NT2/D1 (cell line): ENCODE data around the gene MRPL14.
A peak's percentile ranks its signal among the peaks of the same experiment; 100 is the strongest.

Experiments used
- DNase-seq: peaks from one replicate; pipeline ENCODE4 v3.0.0-alpha.2; 2011; ENCODE audit warnings: low read depth, low spot score
- H3K27me3 ChIP-seq: 2 replicates; pipeline ENCODE4 v1.6.0; 2011; ENCODE audit warnings: mild to moderate bottlenecking; ENCODE audit not compliant: insufficient read length, insufficient read depth
- H3K36me3 ChIP-seq: 2 replicates; pipeline ENCODE4 v1.6.1; 2011; ENCODE audit warnings: mild to moderate bottlenecking, low read length, mixed read lengths; ENCODE audit not compliant: insufficient read depth, insufficient read length
- H3K4me1 ChIP-seq: 2 replicates; pipeline ENCODE4 v1.5.1; 2011; ENCODE audit not compliant: insufficient read depth, insufficient read length
- H3K4me3 ChIP-seq: 2 replicates; pipeline ENCODE4 v1.5.1; 2011; ENCODE audit warnings: low read depth; ENCODE audit not compliant: insufficient read length
- H3K9ac ChIP-seq: 2 replicates; pipeline ENCODE4 v1.6.0; 2011; ENCODE audit warnings: low read depth; ENCODE audit not compliant: insufficient read length
- H3K9me3 ChIP-seq: 2 replicates; pipeline ENCODE4 v1.5.1; 2011; ENCODE audit warnings: mild to moderate bottlenecking, low read length; ENCODE audit not compliant: insufficient read depth
- SUZ12 ChIP-seq: IDR thresholded peaks from 2 replicates; pipeline ENCODE4 v1.6.1; 2011; ENCODE audit not compliant: insufficient read length, insufficient read depth; ENCODE audit errors: extremely low read depth
- YY1 ChIP-seq: IDR thresholded peaks from 2 replicates; pipeline ENCODE4 v1.6.1; 2011; ENCODE audit not compliant: insufficient read length, insufficient read depth
- ZNF274 ChIP-seq: IDR thresholded peaks from 2 replicates; pipeline ENCODE4 v1.6.1; 2011; ENCODE audit warnings: mild to moderate bottlenecking, low read depth, low read length

The MRPL14 gene

DNA sequence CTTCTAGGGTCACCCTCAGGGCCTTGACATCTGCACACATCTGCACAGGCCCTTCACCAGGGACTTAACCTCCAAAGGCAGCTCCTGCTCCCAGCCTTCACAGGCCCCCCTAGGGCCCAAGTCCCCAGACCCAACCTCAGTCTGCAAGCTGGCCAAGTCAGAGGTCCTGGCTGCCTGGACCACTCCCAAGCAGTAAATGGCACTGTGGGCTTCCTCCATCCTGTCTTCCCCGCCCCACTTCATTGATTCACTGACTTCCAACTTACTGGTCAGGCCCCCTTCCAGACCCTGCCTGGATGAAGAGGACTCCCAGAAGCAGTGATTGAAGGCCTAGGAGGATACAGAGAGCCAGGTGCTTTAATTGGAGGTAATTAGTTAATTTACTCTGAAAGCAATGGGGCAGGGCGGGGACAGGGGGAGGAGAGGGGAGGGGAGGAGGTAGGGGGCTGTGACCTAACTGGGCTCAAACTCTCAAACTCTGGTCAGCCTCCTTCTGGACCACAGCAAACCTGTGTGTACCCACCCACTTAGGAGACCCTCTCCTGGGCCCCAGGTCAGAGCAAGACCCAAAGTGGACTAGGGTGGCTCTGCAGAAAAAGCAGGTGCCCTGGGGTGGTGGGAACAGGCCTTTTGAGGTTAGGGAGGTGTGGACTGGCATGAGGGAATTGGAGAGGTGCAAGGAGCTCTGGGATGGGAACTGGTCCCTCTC is 51.5 kb downstream of the MRPL14 start:
- H3K9me3 ChIP-seq, result no peaks in the 10 kb centered on the region
- DNase-seq, result no peak
- no peaks in the 10 kb centered on the region for H3K27me3 ChIP-seq
- no peak overlapping the region for H3K4me3 ChIP-seq
- no peak overlapping the region for H3K9ac ChIP-seq
- H3K4me1 ChIP-seq, result peaks cover 16% of the 10 kb centered on the region
- TF ChIP-seq SUZ12 (no peak), YY1 (no peak), ZNF274 (no peak)
- no peaks in the 10 kb centered on the region for H3K36me3 ChIP-seq

DNA sequence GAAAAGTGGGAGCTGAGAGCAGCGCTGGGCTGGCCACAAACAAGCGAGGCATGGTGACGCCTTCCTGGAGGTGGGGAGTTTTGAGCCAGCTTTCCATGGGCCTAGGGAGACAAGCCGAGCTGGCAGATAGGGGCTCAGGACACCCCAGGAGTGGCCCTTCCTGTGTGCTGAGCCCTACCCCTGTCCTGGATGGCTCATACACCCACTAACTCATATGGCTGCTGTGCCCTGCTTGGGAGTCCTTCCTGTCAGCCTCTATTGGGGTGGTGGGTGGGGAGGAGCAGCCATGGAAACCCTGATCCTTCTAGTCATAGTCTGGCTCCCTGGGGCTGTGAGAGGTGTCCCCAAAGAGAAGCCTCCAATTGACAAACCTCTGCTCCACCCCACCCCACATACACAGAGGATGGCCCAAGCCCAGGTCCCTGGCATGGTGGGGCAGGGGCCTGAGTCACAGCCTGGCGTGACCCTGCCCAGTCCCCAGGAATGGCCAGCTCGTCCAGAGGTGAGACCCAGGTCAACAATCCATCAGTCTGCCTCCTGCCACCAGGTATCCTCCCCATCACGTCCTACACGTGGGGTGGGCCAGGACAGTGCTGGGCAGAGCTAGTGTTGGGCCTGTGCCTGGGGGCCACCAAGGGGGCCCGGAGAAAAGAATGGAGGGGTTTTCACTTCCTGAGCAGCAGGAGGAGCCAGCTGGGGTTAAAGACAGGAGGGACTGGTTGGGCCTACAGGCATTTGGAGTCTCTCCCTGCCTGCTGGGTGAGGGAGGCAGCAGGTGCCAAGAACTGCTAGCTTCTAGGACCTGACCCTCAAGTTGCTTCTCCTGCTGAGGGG is 52.2 kb downstream of the MRPL14 start:
- H3K36me3 ChIP-seq, result no peaks in the 10 kb centered on the region
- TF ChIP-seq ZNF274 (no peak), SUZ12 (no peak)
- no peaks in the 10 kb centered on the region for H3K27me3 ChIP-seq
- peaks cover 14% of the 10 kb centered on the region for H3K4me1 ChIP-seq
- no peaks in the 10 kb centered on the region for H3K9me3 ChIP-seq
- H3K4me3 ChIP-seq, result no peak overlapping the region
- no peak overlapping the region for H3K9ac ChIP-seq
- no peak for DNase-seq

DNA sequence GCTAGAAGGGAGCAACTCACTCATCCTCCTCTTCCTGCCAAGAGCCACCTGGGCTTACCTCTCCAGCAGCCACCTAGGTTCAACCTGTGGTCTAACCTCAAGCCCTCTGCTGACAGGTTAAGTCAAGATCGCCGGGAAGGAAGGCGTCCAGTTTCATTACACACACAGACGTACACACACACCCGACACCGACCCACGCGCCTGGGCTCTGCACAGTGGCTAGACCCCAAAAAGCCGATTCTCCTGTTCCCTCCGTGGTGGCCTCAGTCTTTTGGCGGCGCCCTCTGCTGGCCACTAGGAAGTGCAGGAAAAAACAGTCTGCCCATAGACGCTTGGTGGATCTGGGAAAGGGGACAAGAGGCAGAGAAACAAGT is 52.8 kb downstream of the MRPL14 start:
- no peaks in the 10 kb centered on the region for H3K36me3 ChIP-seq
- H3K4me3 ChIP-seq, result no peak overlapping the region
- H3K9ac ChIP-seq, result peak overlapping the region; percentile 27
- TF ChIP-seq ZNF274, result no peak
- no peak for TF ChIP-seq YY1
- TF ChIP-seq SUZ12, result no peak
- H3K27me3 ChIP-seq, result no peaks in the 10 kb centered on the region
- no peak for DNase-seq
- H3K9me3 ChIP-seq, result no peaks in the 10 kb centered on the region
- H3K4me1 ChIP-seq, result peaks cover 14% of the 10 kb centered on the region

DNA sequence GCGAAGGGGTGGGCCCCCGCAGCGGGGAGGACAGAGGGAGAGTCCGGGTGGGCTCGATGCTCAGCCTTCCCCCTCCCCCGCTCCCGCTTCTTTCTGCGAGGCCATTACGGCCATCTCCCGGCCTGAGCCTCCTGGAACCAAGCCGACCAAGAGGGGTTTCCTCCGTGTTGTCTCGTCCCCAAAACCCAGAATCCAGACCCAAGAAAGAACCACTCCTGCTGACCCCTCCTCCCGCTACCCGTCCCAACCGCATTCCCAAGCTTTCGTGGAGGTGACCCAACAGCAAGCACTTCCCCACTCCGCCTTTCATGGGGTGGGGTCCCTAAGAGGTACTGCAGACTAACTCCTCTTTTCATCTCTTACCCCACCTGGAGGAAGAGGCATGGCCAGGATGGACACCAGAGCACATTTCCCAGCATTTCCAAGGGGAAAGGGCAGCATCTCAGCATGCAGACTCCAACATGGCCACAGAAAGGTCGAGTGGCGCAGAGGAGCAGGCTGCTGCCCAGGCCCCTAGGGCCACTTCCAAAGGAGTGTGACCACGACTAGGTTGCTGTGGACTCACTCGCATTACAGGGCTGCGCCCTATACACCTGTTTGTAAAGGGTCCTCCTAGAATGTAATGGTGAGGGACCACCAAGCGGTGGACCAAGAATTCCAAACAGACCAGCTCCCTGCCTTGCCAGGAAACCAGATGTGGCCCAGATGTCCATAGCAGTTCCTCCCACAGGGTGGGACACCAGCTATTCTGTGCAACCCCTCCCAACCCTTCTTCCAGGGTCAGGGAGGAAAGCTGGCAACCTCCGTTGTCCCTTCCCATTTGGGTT is 53.4 kb downstream of the MRPL14 start:
- Histone ChIP-seq H3K27me3 (no peaks in the 10 kb centered on the region), H3K36me3 (no peaks in the 10 kb centered on the region), H3K4me3 (peak overlapping the region; percentile 45), H3K4me1 (peaks cover 14% of the 10 kb centered on the region), H3K9me3 (no peaks in the 10 kb centered on the region), H3K9ac (peak overlapping the region; percentile 83)
- DNase-seq, result no peak
- no peak for TF ChIP-seq SUZ12
- TF ChIP-seq ZNF274, result no peak
- no peak for TF ChIP-seq YY1

DNA sequence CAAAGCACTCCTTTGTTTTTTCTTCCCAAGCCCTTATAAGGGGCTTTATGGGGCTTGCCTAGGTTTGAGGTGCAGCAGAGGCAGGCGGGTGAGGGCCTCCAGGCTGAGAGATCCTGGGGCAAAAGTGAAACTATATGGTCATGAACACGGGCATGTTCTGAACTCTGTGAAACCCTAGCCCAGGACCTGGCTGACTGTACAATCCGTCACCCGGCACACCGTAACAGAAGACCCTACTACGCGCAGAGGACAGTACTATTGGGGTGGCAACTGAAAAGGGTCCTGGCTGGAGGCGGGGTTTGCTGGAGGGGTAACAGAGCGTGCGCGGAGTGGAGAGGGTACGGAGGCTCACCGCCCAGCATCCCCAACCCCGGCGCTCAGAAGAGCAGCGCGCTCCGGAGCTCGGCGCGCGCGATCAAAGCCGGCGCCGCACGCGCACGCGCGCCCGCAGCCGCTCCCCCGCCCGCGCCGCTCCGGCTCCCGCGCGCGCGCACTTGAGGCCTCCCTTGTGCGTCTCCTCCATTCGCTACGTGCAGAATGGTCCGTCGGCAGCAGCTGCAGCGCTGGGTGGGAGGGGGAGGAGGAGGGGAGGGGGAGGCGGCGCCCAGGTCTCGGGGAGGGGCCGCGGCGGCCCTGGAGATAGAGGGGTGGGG is 54.2 kb downstream of the MRPL14 start:
- Histone ChIP-seq H3K9me3 (no peaks in the 10 kb centered on the region), H3K4me3 (peak overlapping the region; percentile 37), H3K9ac (peak overlapping the region; percentile 72), H3K27me3 (no peaks in the 10 kb centered on the region), H3K4me1 (peaks cover 15% of the 10 kb centered on the region), H3K36me3 (no peaks in the 10 kb centered on the region)
- TF ChIP-seq YY1 (no peak), SUZ12 (no peak), ZNF274 (no peak)
- no peak for DNase-seq

DNA sequence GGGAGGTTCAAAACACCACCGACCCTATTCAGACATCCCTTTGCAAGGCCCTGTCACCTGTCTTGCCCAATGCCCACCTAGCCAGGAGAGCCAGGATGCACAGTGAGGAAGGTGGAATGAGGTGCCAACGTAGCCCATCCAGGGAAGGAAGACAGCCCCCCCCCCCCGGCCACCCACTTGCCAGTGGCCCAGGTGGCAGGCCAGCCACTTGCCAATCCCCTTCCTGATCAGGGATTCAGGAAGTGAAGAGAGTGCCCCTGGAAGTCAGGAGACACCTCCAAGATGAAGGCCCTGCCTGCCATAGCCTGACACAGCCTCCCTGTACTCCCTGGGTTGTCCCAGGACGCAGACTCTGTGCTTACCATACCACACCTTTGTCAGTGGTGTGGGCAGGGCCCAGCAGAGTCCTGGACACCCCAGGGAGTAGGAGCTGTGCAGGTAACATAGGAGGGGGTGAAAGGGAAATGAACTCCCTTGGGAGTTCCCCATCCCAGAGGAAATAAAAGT is 54.7 kb downstream of the MRPL14 start:
- peak overlapping the region; percentile 37 for H3K4me3 ChIP-seq
- TF ChIP-seq ZNF274, result no peak
- peak overlapping the region; percentile 72 for H3K9ac ChIP-seq
- H3K36me3 ChIP-seq, result no peaks in the 10 kb centered on the region
- no peaks in the 10 kb centered on the region for H3K27me3 ChIP-seq
- peaks cover 20% of the 10 kb centered on the region for H3K4me1 ChIP-seq
- DNase-seq, result no peak
- no peaks in the 10 kb centered on the region for H3K9me3 ChIP-seq
